Esophagus muscularis mucosa (tissue), 4 donors: Measurements from ENCODE around the gene SLC24A4.

ENCODE experiments used
- EP300 ChIP-seq: sonication (generic); formaldehyde crosslinking; IDR thresholded peaks from one replicate; pipeline ENCODE4 v1.6.1; 2017; ENCODE audit warnings: antibody characterized with exemption
- POLR2A ChIP-seq: fragments of 450-650 bp; IDR thresholded peaks from one replicate; pipeline ENCODE4 v1.6.1; 2017; ENCODE audit warnings: antibody characterized with exemption, moderate library complexity, mild to moderate bottlenecking, low read depth
- POLR2AphosphoS5 ChIP-seq, 2 donors: sonication (generic); formaldehyde crosslinking; IDR thresholded peaks; one replicate each; pipeline ENCODE4 v1.6.1; 2017; ENCODE audit warnings: antibody characterized with exemption in 2 of 2
- TF ChIP-seq, protein P1 (sequence below), 3 experiments: fragments of 200-600 bp in 2 of 3; fragments of 450-650 bp in 1 of 3; sonication (generic) in 2 of 3; IDR thresholded peaks; one replicate each; pipeline ENCODE4 v1.5.1; 2017 to 2019; ENCODE audit warnings: antibody characterized with exemption in 3 of 3, mild to moderate bottlenecking in 2 of 3, moderate library complexity in 1 of 3

DNA sequence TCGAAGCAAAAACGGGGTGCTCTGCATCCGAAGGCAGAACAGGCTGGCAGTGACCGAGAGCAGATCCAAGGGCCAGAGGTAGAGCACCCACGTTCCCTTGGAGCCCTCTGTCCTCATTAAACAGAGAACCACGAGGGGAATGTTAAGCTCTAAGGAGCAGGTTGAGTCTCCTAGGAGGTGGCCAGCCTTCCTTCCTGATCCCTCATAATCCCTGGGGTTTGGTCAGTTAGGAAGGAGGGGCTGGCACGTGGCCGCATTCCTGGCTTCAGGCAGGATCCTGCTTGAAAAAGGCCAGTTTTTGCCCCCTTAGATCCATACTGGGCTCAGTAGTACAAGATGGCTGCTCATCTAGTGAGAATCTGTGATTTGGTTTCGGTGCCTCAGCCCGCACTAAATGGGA is 57.2 kb downstream of the SLC24A4 start:
- TF ChIP-seq, protein P1, sequence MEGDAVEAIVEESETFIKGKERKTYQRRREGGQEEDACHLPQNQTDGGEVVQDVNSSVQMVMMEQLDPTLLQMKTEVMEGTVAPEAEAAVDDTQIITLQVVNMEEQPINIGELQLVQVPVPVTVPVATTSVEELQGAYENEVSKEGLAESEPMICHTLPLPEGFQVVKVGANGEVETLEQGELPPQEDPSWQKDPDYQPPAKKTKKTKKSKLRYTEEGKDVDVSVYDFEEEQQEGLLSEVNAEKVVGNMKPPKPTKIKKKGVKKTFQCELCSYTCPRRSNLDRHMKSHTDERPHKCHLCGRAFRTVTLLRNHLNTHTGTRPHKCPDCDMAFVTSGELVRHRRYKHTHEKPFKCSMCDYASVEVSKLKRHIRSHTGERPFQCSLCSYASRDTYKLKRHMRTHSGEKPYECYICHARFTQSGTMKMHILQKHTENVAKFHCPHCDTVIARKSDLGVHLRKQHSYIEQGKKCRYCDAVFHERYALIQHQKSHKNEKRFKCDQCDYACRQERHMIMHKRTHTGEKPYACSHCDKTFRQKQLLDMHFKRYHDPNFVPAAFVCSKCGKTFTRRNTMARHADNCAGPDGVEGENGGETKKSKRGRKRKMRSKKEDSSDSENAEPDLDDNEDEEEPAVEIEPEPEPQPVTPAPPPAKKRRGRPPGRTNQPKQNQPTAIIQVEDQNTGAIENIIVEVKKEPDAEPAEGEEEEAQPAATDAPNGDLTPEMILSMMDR (IDR thresholded peaks at IDR 0.05): no peak
- no peak for TF ChIP-seq POLR2AphosphoS5 (IDR thresholded peaks at IDR 0.05)
- TF ChIP-seq POLR2A: no peak
- TF ChIP-seq EP300: no peak
